ENCODE measurements around the gene CBL. TPM values are rescaled to one million over a fixed set of nuclear protein-coding genes. Genes with fewer than 3 reads are reported as not detected.

CBL gene
- total and polyA plus RNA-seq, 10 of the 15 experiments (the other 5 are each of a cell fraction or from before 2014, with no cell fraction given): 3.9 to 27.1 (median 9.5) TPM

DNA sequence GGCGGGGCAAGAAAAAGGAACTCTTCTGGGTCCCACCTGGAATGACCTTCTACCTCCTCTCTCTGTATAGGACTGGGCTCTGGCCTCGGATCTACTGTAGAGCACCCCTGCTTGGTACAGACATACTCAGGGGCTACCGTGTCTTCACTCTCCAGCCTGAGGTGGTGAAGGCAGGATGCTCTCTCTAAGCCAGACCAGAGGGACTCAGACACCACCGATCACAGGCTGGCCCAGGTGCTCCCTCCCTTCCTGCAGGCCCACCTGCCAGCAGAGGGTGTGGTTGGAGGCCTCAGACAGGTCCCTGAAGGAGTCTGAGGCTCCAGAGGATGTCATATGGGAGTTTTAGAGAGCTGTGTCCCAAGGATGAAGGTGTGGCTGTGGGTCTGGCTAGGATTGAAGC lies 16.7 kb upstream of the CBL start:
- H3K4me3 ChIP-seq: no peak overlapping the region
- H3K4me1 ChIP-seq (ENCODE audit: control insufficient read depth, insufficient read depth, low read length): no peaks in the 10 kb centered on the region
- no peaks in the 10 kb centered on the region for H3K79me2 ChIP-seq (ENCODE audit: control insufficient read depth, insufficient read depth, low read length)
- H2AFZ ChIP-seq (ENCODE audit: control insufficient read depth, low read depth, low read length): no peak overlapping the region
- RAD21 ChIA-PET (ENCODE audit: unreplicated experiment): no interaction called here
- SMC1A ChIA-PET (ENCODE audit: uncharacterized antibody, unreplicated experiment): no interaction called here
- no peak overlapping the region for H3K27ac ChIP-seq (ENCODE audit: control insufficient read depth, insufficient read depth)
- H3K9ac ChIP-seq (ENCODE audit: control insufficient read depth, insufficient read depth, low read length): no peak overlapping the region
- CTCF ChIA-PET: interaction anchor here (1.1 kb wide), 1 partner anchor 258 kb away, joined by 3 read pairs; no protein-coding TSS in a partner anchor
- DNase-seq (ENCODE audit: low read depth, low spot score): no peak
- ATAC-seq: no peak; the same call in 2 of the 3 replicates
- no TSS peak for BruUV-seq (replicated peaks)
- FAIRE-seq: no peak
- in situ Hi-C loops (cut with MboI) (no loop called here), intact Hi-C loops (cut with micrococcal nuclease; ENCODE audit: unreplicated experiment) (no loop called here)
- H3K36me3 ChIP-seq (ENCODE audit: control insufficient read depth in 2 of 2, insufficient read depth in 2 of 2, low read length in 1 of 2): no peaks in the 10 kb centered on the region
- H3K9me3 ChIP-seq (replicated peaks; ENCODE audit: control insufficient read depth, insufficient read depth, low read length): no peaks in the 10 kb centered on the region; the same call in 2 of the 3 replicates
- H3K27me3 ChIP-seq (replicated peaks in 1 of 2; ENCODE audit: control insufficient read depth in 2 of 2, insufficient read depth in 2 of 2, low read length in 1 of 2): no peaks in the 10 kb centered on the region
- TF ChIP-seq SMC3 (IDR thresholded peaks at IDR 0.05; ENCODE audit: borderline replicate concordance, low read length) (no peak), HCFC1 (IDR thresholded peaks at IDR 0.05; ENCODE audit: low read length) (no peak), ZNF384 (IDR thresholded peaks at IDR 0.05; ENCODE audit: borderline replicate concordance, low read depth, low read length) (no peak), JUNB (IDR thresholded peaks at IDR 0.05) (no peak), PAX5 (IDR thresholded peaks at IDR 0.05; ENCODE audit: borderline replicate concordance, low read depth, low read length) (no peak), NFXL1 (IDR thresholded peaks at IDR 0.05; ENCODE audit: borderline replicate concordance) (no peak), ESRRA (IDR thresholded peaks at IDR 0.05; ENCODE audit: low read length) (no peak), NR2C1 (IDR thresholded peaks at IDR 0.05) (no peak), CHD1 (IDR thresholded peaks at IDR 0.05; ENCODE audit: low read depth, low read length) (no peak), TARDBP (IDR thresholded peaks at IDR 0.05; ENCODE audit: borderline replicate concordance) (no peak), EED (IDR thresholded peaks at IDR 0.05; ENCODE audit: low read depth) (no peak)
- TF ChIP-seq, protein P1, sequence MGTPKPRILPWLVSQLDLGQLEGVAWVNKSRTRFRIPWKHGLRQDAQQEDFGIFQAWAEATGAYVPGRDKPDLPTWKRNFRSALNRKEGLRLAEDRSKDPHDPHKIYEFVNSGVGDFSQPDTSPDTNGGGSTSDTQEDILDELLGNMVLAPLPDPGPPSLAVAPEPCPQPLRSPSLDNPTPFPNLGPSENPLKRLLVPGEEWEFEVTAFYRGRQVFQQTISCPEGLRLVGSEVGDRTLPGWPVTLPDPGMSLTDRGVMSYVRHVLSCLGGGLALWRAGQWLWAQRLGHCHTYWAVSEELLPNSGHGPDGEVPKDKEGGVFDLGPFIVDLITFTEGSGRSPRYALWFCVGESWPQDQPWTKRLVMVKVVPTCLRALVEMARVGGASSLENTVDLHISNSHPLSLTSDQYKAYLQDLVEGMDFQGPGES (IDR thresholded peaks at IDR 0.05): no peak
- TF ChIP-seq, protein P2, sequence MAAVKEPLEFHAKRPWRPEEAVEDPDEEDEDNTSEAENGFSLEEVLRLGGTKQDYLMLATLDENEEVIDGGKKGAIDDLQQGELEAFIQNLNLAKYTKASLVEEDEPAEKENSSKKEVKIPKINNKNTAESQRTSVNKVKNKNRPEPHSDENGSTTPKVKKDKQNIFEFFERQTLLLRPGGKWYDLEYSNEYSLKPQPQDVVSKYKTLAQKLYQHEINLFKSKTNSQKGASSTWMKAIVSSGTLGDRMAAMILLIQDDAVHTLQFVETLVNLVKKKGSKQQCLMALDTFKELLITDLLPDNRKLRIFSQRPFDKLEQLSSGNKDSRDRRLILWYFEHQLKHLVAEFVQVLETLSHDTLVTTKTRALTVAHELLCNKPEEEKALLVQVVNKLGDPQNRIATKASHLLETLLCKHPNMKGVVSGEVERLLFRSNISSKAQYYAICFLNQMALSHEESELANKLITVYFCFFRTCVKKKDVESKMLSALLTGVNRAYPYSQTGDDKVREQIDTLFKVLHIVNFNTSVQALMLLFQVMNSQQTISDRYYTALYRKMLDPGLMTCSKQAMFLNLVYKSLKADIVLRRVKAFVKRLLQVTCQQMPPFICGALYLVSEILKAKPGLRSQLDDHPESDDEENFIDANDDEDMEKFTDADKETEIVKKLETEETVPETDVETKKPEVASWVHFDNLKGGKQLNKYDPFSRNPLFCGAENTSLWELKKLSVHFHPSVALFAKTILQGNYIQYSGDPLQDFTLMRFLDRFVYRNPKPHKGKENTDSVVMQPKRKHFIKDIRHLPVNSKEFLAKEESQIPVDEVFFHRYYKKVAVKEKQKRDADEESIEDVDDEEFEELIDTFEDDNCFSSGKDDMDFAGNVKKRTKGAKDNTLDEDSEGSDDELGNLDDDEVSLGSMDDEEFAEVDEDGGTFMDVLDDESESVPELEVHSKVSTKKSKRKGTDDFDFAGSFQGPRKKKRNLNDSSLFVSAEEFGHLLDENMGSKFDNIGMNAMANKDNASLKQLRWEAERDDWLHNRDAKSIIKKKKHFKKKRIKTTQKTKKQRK (IDR thresholded peaks at IDR 0.05; ENCODE audit: low read depth, low read length): no peak
- TF ChIP-seq, protein P3, sequence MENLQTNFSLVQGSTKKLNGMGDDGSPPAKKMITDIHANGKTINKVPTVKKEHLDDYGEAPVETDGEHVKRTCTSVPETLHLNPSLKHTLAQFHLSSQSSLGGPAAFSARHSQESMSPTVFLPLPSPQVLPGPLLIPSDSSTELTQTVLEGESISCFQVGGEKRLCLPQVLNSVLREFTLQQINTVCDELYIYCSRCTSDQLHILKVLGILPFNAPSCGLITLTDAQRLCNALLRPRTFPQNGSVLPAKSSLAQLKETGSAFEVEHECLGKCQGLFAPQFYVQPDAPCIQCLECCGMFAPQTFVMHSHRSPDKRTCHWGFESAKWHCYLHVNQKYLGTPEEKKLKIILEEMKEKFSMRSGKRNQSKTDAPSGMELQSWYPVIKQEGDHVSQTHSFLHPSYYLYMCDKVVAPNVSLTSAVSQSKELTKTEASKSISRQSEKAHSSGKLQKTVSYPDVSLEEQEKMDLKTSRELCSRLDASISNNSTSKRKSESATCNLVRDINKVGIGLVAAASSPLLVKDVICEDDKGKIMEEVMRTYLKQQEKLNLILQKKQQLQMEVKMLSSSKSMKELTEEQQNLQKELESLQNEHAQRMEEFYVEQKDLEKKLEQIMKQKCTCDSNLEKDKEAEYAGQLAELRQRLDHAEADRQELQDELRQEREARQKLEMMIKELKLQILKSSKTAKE (IDR thresholded peaks at IDR 0.05; ENCODE audit: low read depth, poor library complexity, severe bottlenecking): no peak
- no peaks in the 10 kb centered on the region for H4K20me1 ChIP-seq (ENCODE audit: control insufficient read depth, insufficient read depth)
- H3K4me2 ChIP-seq (ENCODE audit: control insufficient read depth, insufficient read depth): no peak overlapping the region
- POLR2A ChIA-PET: no interaction called here
- 46% methylated on average over 4 of the region's 4 CpGs for WGBS (ENCODE audit: insufficient coverage, insufficient replicate concordance, low lambda C conversion rate, missing lambda C conversion rate)

All from GM12878 (cell line).